Measurements from ENCODE around the gene KRTAP19-6. TPM values are rescaled to one million over a fixed set of nuclear protein-coding genes. Genes with fewer than 3 reads are reported as not detected.

Gene KRTAP19-6
- total and polyA plus RNA-seq, 2 donors (not counting 1 experiment from before 2014, with no cell fraction given): not detected

GRCh38 chr21:30567617-30568016 lies 26.0 kb upstream of the KRTAP19-6 start:
- Histone ChIP-seq H3K4me1 (ENCODE audit: control insufficient read depth in 2 of 2, insufficient read depth in 2 of 2, low read length in 2 of 2) (no peaks in the 10 kb centered on the region), H4K20me1 (ENCODE audit: control insufficient read depth, insufficient read depth, low read length, poor library complexity, severe bottlenecking) (no peaks in the 10 kb centered on the region), H3K27me3 (replicated peaks in 1 of 4; ENCODE audit: control extremely low read depth in 1 of 4, control insufficient read depth in 3 of 4, insufficient read depth in 4 of 4, low read length in 3 of 4) (no peaks in the 10 kb centered on the region), H3K4me3 (ENCODE audit: control extremely low read depth in 1 of 5, extremely low read depth in 1 of 5, insufficient read depth in 1 of 5, low read depth in 2 of 5, low read length in 4 of 5) (no peak overlapping the region), H2AFZ (ENCODE audit: insufficient read depth, low read depth, low read length, poor library complexity, severe bottlenecking) (no peak overlapping the region), H3K27ac (ENCODE audit: low read length in 2 of 2) (no peak overlapping the region), H3K9ac (ENCODE audit: low read length) (no peak overlapping the region), H3K4me2 (replicated peaks; ENCODE audit: low read depth, low read length, poor library complexity, severe bottlenecking) (no peak overlapping the region), H3K9me3 (ENCODE audit: control extremely low read depth in 1 of 3, control insufficient read depth in 2 of 3, insufficient read depth in 1 of 3, low read length in 2 of 3) (no peaks in the 10 kb centered on the region), H3K36me3 (replicated peaks in 1 of 2; ENCODE audit: control extremely low read depth in 1 of 2, control insufficient read depth in 1 of 2, extremely low read depth in 1 of 2, insufficient read depth in 2 of 2, low read length in 1 of 2) (no peaks in the 10 kb centered on the region), H3K79me2 (ENCODE audit: control insufficient read depth, insufficient read depth, low read length) (no peaks in the 10 kb centered on the region)
- peaks cover 5% of the 10 kb centered on the region for H3K9me3 Mint-ChIP-seq (ENCODE audit: insufficient read depth)
- no peak for DNase-seq
- ATAC-seq (ENCODE audit: low read depth): no peak
- intact Hi-C loops (cut with micrococcal nuclease): no loop called here
- no peak overlapping the region for H3K27ac Mint-ChIP-seq
- TF ChIP-seq CTCF (IDR thresholded peaks at IDR 0.05) (no peak), EZH2 (IDR thresholded peaks at IDR 0.05; ENCODE audit: borderline replicate concordance, insufficient read depth, low read depth, low read length, poor library complexity, severe bottlenecking) (no peak)
- POLR2A ChIA-PET: no interaction called here
- CTCF ChIA-PET: no interaction called here
- H3K4me3 Mint-ChIP-seq: no peak overlapping the region
- H3K27me3 Mint-ChIP-seq: no peaks in the 10 kb centered on the region
- no peaks in the 10 kb centered on the region for H3K4me1 Mint-ChIP-seq

GRCh38 chr21:30563630-30564029 lies 22.0 kb upstream of the KRTAP19-6 start:
- no peaks in the 10 kb centered on the region for H3K9me3 ChIP-seq (ENCODE audit: control extremely low read depth in 1 of 3, control insufficient read depth in 2 of 3, insufficient read depth in 1 of 3, low read length in 2 of 3)
- H3K4me3 Mint-ChIP-seq: no peak overlapping the region
- no peak overlapping the region for H3K4me2 ChIP-seq (replicated peaks; ENCODE audit: low read depth, low read length, poor library complexity, severe bottlenecking)
- no peak overlapping the region for H3K9ac ChIP-seq (ENCODE audit: low read length)
- H3K27me3 Mint-ChIP-seq: no peaks in the 10 kb centered on the region
- H3K36me3 ChIP-seq (replicated peaks in 1 of 2; ENCODE audit: control extremely low read depth in 1 of 2, control insufficient read depth in 1 of 2, extremely low read depth in 1 of 2, insufficient read depth in 2 of 2, low read length in 1 of 2): no peaks in the 10 kb centered on the region
- H4K20me1 ChIP-seq (ENCODE audit: control insufficient read depth, insufficient read depth, low read length, poor library complexity, severe bottlenecking): no peaks in the 10 kb centered on the region
- H3K27ac ChIP-seq (ENCODE audit: low read length in 2 of 2): no peak overlapping the region
- no peak for ATAC-seq (ENCODE audit: low read depth)
- DNase-seq: no peak
- H3K4me1 Mint-ChIP-seq: no peaks in the 10 kb centered on the region
- no CpG with 5 or more reads among the region's 2 CpGs for WGBS (ENCODE audit: insufficient coverage)
- intact Hi-C loops (cut with micrococcal nuclease): no loop called here
- ChIA-PET CTCF (no interaction called here), POLR2A (no interaction called here)
- no peaks in the 10 kb centered on the region for H3K4me1 ChIP-seq (ENCODE audit: control insufficient read depth in 2 of 2, insufficient read depth in 2 of 2, low read length in 2 of 2)
- no peaks in the 10 kb centered on the region for H3K9me3 Mint-ChIP-seq (ENCODE audit: insufficient read depth)
- no peak for TF ChIP-seq EZH2 (IDR thresholded peaks at IDR 0.05; ENCODE audit: borderline replicate concordance, insufficient read depth, low read depth, low read length, poor library complexity, severe bottlenecking)
- TF ChIP-seq CTCF (IDR thresholded peaks at IDR 0.05): no peak
- H3K4me3 ChIP-seq (ENCODE audit: control extremely low read depth in 1 of 5, extremely low read depth in 1 of 5, insufficient read depth in 1 of 5, low read depth in 2 of 5, low read length in 4 of 5): no peak overlapping the region
- no peak overlapping the region for H2AFZ ChIP-seq (ENCODE audit: insufficient read depth, low read depth, low read length, poor library complexity, severe bottlenecking)
- H3K27me3 ChIP-seq (replicated peaks in 1 of 4; ENCODE audit: control extremely low read depth in 1 of 4, control insufficient read depth in 3 of 4, insufficient read depth in 4 of 4, low read length in 3 of 4): no peaks in the 10 kb centered on the region
- no peak overlapping the region for H3K27ac Mint-ChIP-seq
- H3K79me2 ChIP-seq (ENCODE audit: control insufficient read depth, insufficient read depth, low read length): no peaks in the 10 kb centered on the region

Measured in B cell (primary cell).